Activated CD8-positive, alpha-beta T cell treated with anti-CD3 and anti-CD28 coated beads for 36 hours (primary cell): ENCODE data around the gene SCFD2. TPM values are rescaled to one million over a fixed set of nuclear protein-coding genes. Genes with fewer than 3 reads are reported as not detected.
A peak's percentile ranks its signal among the peaks of the same experiment; 100 is the strongest.

ENCODE experiments used
- ATAC-seq: fragments of 200-7000 bp; cut with Tn5 transposase; one replicate; pipeline ENCODE4 v1.10.0; 2021; ENCODE audit warnings: mild to moderate bottlenecking, moderate library complexity
- CTCF ChIA-PET: fragments of 350-600 bp; sonication (Branson Sonifier 250); formaldehyde crosslinking; loops from one replicate; lab custom pipeline; 2021; ENCODE audit warnings: antibody characterized with exemption; lab: Charles Lee
- POLR2A ChIA-PET: fragments of 350-600 bp; sonication (Branson Sonifier 250); formaldehyde crosslinking; loops from one replicate; lab custom pipeline; 2021; ENCODE audit warnings: antibody characterized with exemption; lab: Charles Lee
- DNase-seq: peaks from one replicate; pipeline ENCODE4 v3.0.0-alpha.2; 2020
- H3K27ac Mint-ChIP-seq: one replicate; pipeline ENCODE4 v1.8.0; 2021; ENCODE audit warnings: mild to moderate bottlenecking, mixed read lengths
- H3K27me3 Mint-ChIP-seq: one replicate; pipeline ENCODE4 v1.8.0; 2021; ENCODE audit warnings: mixed read lengths
- H3K36me3 Mint-ChIP-seq: one replicate; pipeline ENCODE4 v1.8.0; 2021; ENCODE audit warnings: low read depth, mixed read lengths
- H3K4me1 Mint-ChIP-seq: one replicate; pipeline ENCODE4 v1.8.0; 2021; ENCODE audit warnings: low read depth, mixed read lengths
- H3K4me3 Mint-ChIP-seq: one replicate; pipeline ENCODE4 v1.8.0; 2021; ENCODE audit warnings: mild to moderate bottlenecking, moderate library complexity, mixed read lengths
- H3K9me3 Mint-ChIP-seq: one replicate; pipeline ENCODE4 v1.8.0; 2021; ENCODE audit warnings: mixed read lengths
- CTCF ChIP-seq: fragments of 200-600 bp; IDR thresholded peaks from one replicate; pipeline ENCODE4 v1.8.0; 2022; ENCODE audit warnings: antibody characterized with exemption, mild to moderate bottlenecking
- intact Hi-C: fragments of 100-400 bp; cut with micrococcal nuclease; formaldehyde crosslinking; loops from one replicate; pipeline ENCODE4 v1.10.0; 2022
- total RNA-seq, 2 experiments: library from RNA; stranded (reverse); gene quantifications; one replicate each; pipeline ENCODE4 v1.2.3, GENCODE V29; 2021

The SCFD2 gene
- total RNA-seq, 2 experiments from 2014 or later: 21.4 to 22.1 TPM

DNA sequence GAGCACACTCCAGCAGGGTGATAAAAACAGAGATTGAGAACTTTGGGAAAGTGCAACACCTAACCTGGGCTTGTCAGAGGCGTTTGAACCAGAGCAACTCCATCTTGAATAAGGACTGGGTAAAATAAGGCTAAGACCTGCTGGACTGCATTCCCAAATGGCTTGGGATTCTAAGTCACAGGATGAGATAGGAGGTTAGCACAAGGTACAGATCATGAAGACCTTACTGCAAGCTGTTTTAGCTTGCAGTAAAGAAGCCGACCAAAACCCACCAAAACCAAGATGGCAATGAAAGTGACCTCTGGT is 43.9 kb downstream of the SCFD2 start:
- TF ChIP-seq CTCF: no peak
- Mint-ChIP-seq H3K27me3 (no peaks in the 10 kb centered on the region), H3K36me3 (peaks cover 17% of the 10 kb centered on the region), H3K4me3 (no peak overlapping the region), H3K9me3 (no peaks in the 10 kb centered on the region), H3K4me1 (peaks cover 25% of the 10 kb centered on the region), H3K27ac (no peak overlapping the region)
- POLR2A ChIA-PET: no interaction called here
- intact Hi-C loops: no loop called here
- CTCF ChIA-PET: interaction anchor here (0.8 kb wide), 1 partner anchor 15 kb away, joined by 3 read pairs; no protein-coding TSS in a partner anchor
- DNase-seq (no peak), ATAC-seq (no peak)

- ATAC-seq: peak; percentile 45
Observed at GRCh38 chr4:53321151-53321983, 44.5 kb downstream of the SCFD2 start.

DNA sequence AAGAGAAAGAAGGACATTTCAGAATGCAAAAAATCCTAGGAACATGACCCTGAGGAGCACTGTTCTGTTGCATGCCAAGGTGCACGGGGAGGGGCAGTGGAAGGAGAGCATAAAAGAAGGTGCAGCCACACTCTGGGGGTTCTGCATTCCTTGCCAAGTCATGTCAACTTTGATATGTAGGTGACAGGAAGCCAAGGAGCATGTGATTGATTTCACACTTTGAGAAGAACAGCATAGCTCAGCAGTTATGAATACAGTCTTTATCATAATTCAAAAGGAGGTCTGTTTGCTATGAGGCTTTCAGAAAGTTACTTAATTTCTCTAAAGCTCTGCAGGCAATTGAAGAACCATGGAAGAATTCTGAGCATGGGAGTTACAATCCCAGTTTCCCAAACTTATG is 50.6 kb downstream of the SCFD2 start:
- no peak overlapping the region for H3K27ac Mint-ChIP-seq
- POLR2A ChIA-PET: no interaction called here
- no peak for DNase-seq
- CTCF ChIA-PET: interaction anchor here (0.9 kb wide), 1 partner anchor 21 kb away, joined by 3 read pairs; no protein-coding TSS in a partner anchor
- H3K9me3 Mint-ChIP-seq: no peaks in the 10 kb centered on the region
- peaks cover 18% of the 10 kb centered on the region for H3K4me1 Mint-ChIP-seq
- no peak for TF ChIP-seq CTCF
- H3K36me3 Mint-ChIP-seq: peaks cover 19% of the 10 kb centered on the region
- no peak overlapping the region for H3K4me3 Mint-ChIP-seq
- no peak for ATAC-seq
- H3K27me3 Mint-ChIP-seq: no peaks in the 10 kb centered on the region
- intact Hi-C loops: no loop called here

More at GRCh38 chr4:53321151-53321983, 44.5 kb downstream of the SCFD2 start:
- no peak for DNase-seq
- H3K36me3 Mint-ChIP-seq: peaks cover 16% of the 10 kb centered on the region
- peak overlapping the region; percentile 25 for H3K27ac Mint-ChIP-seq
- no peak overlapping the region for H3K4me3 Mint-ChIP-seq
- H3K27me3 Mint-ChIP-seq: no peaks in the 10 kb centered on the region
- intact Hi-C loops: no loop called here
- TF ChIP-seq CTCF: no peak
- ChIA-PET POLR2A (no interaction called here), CTCF (interaction anchor here (0.8 kb wide), 1 partner anchor 14 kb away, joined by 3 read pairs; no protein-coding TSS in a partner anchor)
- peaks cover 23% of the 10 kb centered on the region for H3K4me1 Mint-ChIP-seq
- H3K9me3 Mint-ChIP-seq: no peaks in the 10 kb centered on the region

GRCh38 chr4:53314252-53314651 is 51.6 kb downstream of the SCFD2 start:
- no peak for ATAC-seq
- peaks cover 22% of the 10 kb centered on the region for H3K4me1 Mint-ChIP-seq
- ChIA-PET POLR2A (no interaction called here), CTCF (no interaction called here)
- DNase-seq: no peak
- H3K27me3 Mint-ChIP-seq: no peaks in the 10 kb centered on the region
- H3K9me3 Mint-ChIP-seq: no peaks in the 10 kb centered on the region
- peaks cover 24% of the 10 kb centered on the region for H3K36me3 Mint-ChIP-seq
- intact Hi-C loops: no loop called here
- no peak for TF ChIP-seq CTCF
- no peak overlapping the region for H3K27ac Mint-ChIP-seq
- no peak overlapping the region for H3K4me3 Mint-ChIP-seq

GRCh38 chr4:53313510-53313909 is 52.4 kb downstream of the SCFD2 start:
- H3K4me3 Mint-ChIP-seq: no peak overlapping the region
- H3K36me3 Mint-ChIP-seq: peaks cover 28% of the 10 kb centered on the region
- POLR2A ChIA-PET: no interaction called here
- no peak for ATAC-seq
- no peak overlapping the region for H3K27ac Mint-ChIP-seq
- no peak for DNase-seq
- intact Hi-C loops: no loop called here
- CTCF ChIA-PET: no interaction called here
- H3K27me3 Mint-ChIP-seq: no peaks in the 10 kb centered on the region
- no peaks in the 10 kb centered on the region for H3K9me3 Mint-ChIP-seq
- no peak for TF ChIP-seq CTCF
- peaks cover 23% of the 10 kb centered on the region for H3K4me1 Mint-ChIP-seq
